ENCODE results near the gene PDCD2L.
"Not testable (repeated sequence)": the region's sequence is repeated elsewhere in the genome, so short reads cannot be mapped to it uniquely, and the experiment has no call there.

Gene PDCD2L

GRCh38 chr19:34375598-34375997, 28.6 kb upstream of the PDCD2L start:
- no peak for DNase-seq

GRCh38 chr19:34380639-34381241, 23.5 kb upstream of the PDCD2L start:
- DNase-seq, result no peak

GRCh38 chr19:34381399-34382251, 22.6 kb upstream of the PDCD2L start:
- DNase-seq, result no peak

DNA sequence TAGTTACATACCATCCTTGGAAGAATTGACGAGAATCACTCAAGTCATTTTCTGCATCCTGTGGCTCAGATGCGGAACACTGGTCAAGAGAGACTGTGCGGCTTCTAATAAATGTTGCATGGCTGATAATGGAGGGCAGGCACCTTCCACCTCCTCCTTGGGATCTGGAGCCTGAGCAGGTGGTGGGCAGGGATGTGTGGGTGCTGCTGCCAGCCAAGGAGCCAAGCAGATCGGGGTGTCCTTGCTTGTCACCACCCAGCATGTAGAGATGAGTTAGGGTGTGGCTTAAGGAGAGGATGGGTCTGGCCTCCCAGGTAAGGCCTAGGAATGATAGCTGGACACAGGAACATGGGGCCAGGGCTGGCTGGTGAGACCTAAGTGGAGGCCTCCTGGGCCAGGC, 21.7 kb upstream of the PDCD2L start:
- no peak for DNase-seq

DNA sequence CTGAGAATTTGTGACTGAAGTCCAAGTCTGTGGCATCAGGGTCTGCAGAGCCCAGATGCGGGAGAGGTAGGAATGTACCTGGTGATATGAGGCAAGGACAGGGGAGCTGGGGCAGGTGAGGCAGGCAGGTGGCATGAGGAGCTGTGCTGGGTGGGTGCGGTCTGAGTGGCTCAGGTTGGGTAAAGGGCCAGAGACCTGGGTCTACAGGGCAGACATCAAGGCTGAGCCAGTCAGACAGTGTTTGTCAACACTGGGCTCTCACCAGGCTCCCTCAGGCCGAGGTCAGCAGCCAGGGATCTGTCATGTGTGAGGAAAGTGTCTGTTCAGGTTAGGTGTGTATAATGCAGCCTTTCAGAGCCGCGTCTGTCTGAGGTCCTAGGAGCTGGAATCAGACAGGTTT, 20.6 kb upstream of the PDCD2L start:
- no peak for DNase-seq

GRCh38 chr19:34386645-34387445, 17.4 kb upstream of the PDCD2L start:
- DNase-seq, result no peak

GRCh38 chr19:34387446-34387810, 16.8 kb upstream of the PDCD2L start:
- DNase-seq, result no peak

GRCh38 chr19:34388745-34389144, 15.5 kb upstream of the PDCD2L start:
- not testable (repeated sequence) for DNase-seq

DNA sequence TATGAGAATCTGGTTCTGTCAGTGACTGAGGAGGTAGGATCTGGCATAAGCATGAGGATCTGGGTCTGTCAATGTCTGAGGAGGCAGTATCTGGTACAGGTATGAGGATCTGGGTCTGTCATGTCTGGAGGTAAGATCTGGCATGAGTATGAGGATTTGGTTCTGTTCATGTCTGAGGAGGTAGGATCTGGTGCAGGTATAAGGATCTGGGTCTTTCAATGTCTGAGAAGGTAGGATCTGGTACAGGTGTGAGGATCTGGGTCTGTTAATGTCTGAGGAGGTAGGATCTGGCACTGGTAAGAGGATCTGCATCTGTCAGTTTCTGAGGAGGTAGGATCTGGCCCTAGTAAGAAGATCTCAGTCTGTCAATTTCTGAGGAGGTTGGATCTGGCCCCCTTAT, 12.4 kb upstream of the PDCD2L start:
- DNase-seq, result no peak

DNA sequence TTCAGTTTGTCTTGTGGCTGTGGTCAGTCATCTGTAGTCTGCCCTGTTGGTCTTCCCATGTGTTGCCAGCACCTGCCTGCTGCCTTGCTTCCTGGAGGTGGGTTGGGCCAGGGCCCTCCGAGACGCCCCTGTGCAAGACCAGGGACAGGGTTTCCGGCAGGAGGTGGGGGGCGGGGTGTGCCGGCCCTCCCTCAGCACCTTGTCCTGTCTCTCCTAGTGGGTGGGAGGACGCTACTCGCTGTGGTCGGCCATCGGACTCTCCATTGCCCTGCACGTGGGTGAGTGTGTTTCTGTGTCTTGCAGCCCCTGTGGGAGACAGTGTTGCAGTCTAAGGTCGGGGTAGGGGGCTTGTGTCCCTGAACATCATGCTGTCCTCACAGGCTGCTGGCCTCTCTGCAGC, 11.2 kb upstream of the PDCD2L start:
- no peak for DNase-seq

GRCh38 chr19:34393629-34394028, 10.6 kb upstream of the PDCD2L start:
- no peak for DNase-seq

DNA sequence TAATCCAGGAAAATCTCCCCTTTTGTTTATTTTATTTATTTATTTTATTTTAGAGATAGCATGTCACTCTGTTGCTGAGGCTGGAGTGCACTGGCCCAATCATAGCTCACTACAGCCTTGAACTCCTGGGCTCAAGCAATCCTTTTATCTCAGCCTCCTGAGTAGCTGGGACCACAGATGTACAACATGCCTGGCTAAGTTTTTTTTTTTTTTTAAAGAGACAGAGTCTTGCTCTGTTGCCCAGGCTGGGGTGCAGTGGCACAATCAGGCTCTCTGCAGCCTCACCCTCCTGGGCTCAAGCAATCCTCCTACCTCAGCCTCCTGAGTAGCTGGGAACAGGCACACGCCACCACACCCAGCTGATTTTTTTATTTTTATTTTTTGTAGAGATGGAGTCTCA, 6.3 kb upstream of the PDCD2L start:
- no peak for DNase-seq

DNA sequence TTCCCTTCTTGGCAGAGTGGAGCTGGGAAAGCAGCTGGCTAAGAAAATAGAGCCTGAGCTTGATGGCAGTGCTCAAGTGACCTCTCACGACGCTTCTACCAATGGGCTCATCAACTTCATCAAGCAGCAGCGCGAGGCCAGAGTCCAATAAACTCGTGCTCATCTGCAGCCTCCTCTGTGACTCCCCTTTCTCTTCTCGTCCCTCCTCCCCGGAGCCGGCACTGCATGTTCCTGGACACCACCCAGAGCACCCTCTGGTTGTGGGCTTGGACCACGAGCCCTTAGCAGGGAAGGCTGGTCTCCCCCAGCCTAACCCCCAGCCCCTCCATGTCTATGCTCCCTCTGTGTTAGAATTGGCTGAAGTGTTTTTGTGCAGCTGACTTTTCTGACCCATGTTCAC, 4.3 kb upstream of the PDCD2L start:
- DNase-seq, result no peak

DNA sequence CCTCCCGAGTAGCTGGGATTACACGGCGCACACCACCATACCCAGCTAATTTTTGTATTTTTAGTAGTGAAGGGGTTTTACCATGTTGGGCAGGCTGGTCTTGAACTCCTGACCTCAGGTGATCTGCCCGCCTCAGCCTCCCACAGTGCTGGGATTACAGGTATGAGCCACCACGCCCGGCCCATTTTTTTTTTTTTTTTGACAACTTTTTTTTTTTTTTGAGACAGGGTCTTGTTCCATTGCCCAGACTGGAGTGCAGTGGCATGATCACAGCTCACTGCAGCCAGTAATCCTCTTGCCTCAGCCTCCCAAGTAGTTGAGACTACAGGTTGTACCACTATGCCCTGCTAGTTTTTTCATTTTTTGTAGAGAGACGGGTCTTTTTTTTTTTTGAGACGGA, 3.4 kb upstream of the PDCD2L start:
- DNase-seq, result not testable (repeated sequence)

DNA sequence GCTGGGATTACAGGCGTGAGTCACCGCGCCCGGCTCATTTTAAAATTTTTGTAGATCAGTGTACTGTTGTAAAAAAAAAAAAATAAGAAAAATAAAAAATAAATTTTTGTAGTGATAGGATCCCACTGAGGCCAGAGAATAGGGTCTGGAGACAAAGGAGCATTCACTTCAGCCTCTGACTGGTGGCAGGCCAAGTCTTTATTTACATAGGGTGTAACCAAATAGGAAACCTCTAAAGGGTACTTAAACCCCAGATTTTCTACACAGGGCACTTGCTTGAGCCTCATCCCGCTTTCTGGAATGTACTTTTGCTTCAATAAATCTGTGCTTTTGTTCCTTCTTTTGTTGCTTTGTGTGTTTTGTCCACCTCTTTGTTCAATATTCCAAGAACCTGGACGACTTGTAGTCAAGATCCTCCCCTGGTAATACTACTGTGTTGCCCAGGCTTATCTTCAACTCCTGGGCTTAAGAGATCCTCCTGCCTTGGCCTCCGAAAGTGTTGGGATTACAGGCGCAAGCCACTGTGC, 2.1 kb upstream of the PDCD2L start:
- DNase-seq, result no peak

GRCh38 chr19:34403784-34404108, 453 bp upstream of the PDCD2L start:
- DNase-seq, result no peak

DNA sequence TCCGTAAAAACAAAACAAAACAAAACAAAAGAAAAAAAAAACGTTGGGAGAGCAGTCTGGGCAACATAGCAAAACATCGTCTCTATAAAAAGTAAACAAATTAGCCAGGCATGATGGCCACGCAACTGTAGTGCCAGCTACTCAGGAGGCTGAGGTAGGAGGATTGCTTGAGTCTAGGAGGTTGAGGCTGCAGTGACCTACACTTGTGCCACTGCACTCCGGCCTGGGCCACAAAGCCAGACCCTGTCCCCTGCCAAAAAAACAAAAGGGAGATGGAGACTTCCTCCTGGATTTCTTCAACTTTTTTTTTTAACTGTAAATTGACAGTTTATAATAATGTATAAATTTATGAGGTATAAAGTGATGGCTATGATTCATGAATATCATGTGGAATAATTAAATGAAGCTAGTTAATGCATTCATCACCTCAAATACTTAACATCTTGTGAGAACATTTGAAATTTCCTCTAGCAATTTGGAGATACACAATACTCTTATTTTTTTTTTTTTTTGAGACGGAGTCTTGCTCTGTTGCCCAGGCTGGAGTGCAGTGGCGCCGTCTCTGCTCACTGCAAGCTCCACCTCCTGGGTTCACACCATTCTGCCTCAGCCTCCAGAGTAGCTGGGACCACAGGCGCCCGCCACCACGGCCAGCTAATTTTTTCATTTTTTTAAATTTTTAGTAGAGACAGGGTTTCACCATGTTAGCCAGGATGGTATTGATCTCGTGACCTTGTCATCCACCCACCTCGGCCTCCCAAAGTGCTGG, 1.9 kb downstream of the PDCD2L start:
- no peak for DNase-seq

DNA sequence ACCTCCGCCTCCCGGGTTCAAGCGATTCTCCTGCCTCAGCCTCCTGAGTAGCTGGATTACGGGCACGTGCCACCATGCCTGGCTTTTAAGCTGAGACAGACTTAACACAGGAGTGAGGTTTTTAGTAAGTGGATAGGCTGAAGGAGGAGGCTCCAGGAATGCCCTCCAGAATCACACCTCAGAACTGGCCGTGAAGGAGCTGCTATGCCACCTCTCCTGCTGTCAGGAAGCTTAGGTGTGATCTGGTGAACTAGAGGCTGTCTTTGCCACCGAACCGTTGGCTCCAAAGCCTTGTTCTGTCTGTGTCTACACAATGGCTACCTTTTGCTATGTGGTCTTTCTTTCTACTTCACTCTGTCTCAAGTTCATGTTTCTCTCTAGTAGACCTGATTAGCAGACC, 4.2 kb downstream of the PDCD2L start:
- no peak for DNase-seq

GRCh38 chr19:34409189-34410164, 5.3 kb downstream of the PDCD2L start:
- DNase-seq, result no peak

GRCh38 chr19:34411216-34411615, 7.0 kb downstream of the PDCD2L start:
- DNase-seq, result no peak

DNA sequence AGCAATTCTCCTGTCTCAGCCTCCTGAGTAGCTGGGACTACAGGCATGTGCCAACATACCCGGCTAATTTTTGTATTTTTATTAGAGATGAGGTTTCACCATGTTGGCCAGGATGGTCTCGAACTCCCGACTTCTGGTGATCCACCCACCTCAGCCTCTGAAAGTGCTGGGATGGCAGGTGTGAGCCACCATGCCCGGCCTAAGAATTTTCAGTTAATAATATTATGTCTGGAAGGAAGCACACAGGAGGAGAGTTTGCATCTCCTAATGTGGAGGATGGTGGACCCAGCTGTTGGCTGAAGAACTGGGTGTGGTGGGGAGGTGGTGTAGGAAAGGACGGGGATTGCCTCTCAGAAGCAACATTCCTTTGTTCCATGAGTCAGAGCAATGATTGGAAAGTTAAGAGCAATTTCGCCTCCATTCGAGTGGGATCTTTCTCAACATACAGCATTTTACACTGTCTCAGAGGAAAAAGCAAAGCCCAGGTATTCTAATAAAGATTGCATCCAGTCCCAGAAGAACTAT, 11.9 kb downstream of the PDCD2L start:
- no peak for DNase-seq
